Smooth muscle cell (in vitro differentiated cells): ENCODE measurements around the gene SETD1A. TPM values are rescaled to one million over a fixed set of nuclear protein-coding genes. Genes with fewer than 3 reads are reported as not detected.

Experiments used
- DNase-seq: peaks from one replicate; lab custom pipeline; 2025; ENCODE audit not compliant: unreplicated experiment; lab: John Stamatoyannopoulos, UW
- H2AFZ ChIP-seq: fragments of 200-600 bp; sonication (generic); 2 replicates; pipeline ENCODE4 v1.6.0; 2016; ENCODE audit warnings: antibody characterized with exemption, low read depth, mild to moderate bottlenecking
- H3F3A ChIP-seq: fragments of 200-600 bp; sonication (generic); 2 replicates; pipeline ENCODE4 v1.6.0; 2017; ENCODE audit warnings: antibody characterized with exemption, low read depth
- H3K27ac ChIP-seq: fragments of 200-600 bp; sonication (generic); 2 replicates; pipeline ENCODE4 v1.5.1; 2016; ENCODE audit warnings: low read depth, mild to moderate bottlenecking
- H3K27me3 ChIP-seq: fragments of 200-600 bp; sonication (generic); 2 replicates; pipeline ENCODE4 v1.6.1; 2016; ENCODE audit warnings: low read depth, mild to moderate bottlenecking
- H3K36me3 ChIP-seq: fragments of 200-600 bp; sonication (generic); 2 replicates; pipeline ENCODE4 v1.5.1; 2016; ENCODE audit warnings: low read depth
- H3K4me1 ChIP-seq: fragments of 200-600 bp; sonication (generic); 2 replicates; pipeline ENCODE4 v1.5.1; 2016; ENCODE audit warnings: low read depth
- H3K4me2 ChIP-seq: fragments of 200-600 bp; sonication (generic); 2 replicates; pipeline ENCODE4 v1.6.0; 2016; ENCODE audit warnings: mild to moderate bottlenecking
- H3K4me3 ChIP-seq: fragments of 200-600 bp; sonication (generic); 2 replicates; pipeline ENCODE4 v1.5.1; 2016; ENCODE audit warnings: mild to moderate bottlenecking
- H3K79me2 ChIP-seq: fragments of 200-600 bp; sonication (generic); 2 replicates; pipeline ENCODE4 v1.6.0; 2016; ENCODE audit warnings: low read depth, mild to moderate bottlenecking
- H3K9ac ChIP-seq: fragments of 200-600 bp; sonication (generic); 2 replicates; pipeline ENCODE4 v1.6.0; 2016; ENCODE audit warnings: low read depth
- H3K9me3 ChIP-seq: fragments of 200-600 bp; sonication (generic); replicated peaks from 2 replicates; pipeline ENCODE4 v1.5.1; 2016; ENCODE audit warnings: low read depth
- H4K20me1 ChIP-seq: fragments of 200-600 bp; sonication (generic); 2 replicates; pipeline ENCODE4 v1.6.0; 2016; ENCODE audit warnings: low read depth
- CTCF ChIP-seq: fragments of 200-600 bp; sonication (generic); IDR thresholded peaks from 2 replicates; pipeline ENCODE4 v1.5.1; 2017; ENCODE audit warnings: borderline replicate concordance, mild to moderate bottlenecking, antibody characterized with exemption; ENCODE audit not compliant: insufficient read depth, poor library complexity, severe bottlenecking
- WGBS: methylation state at CpG from one replicate; pipeline ENCODE4 v1.1.7; 2016; ENCODE audit warnings: low lambda C conversion rate; 5-methylcytosine and 5-hydroxymethylcytosine counted together
- polyA plus RNA-seq: library from polyadenylated mRNA; unstranded; fragments of >200 nt; fragmentation: Nextera tagmentation; extraction: Ambion mirVana; gene quantifications from 2 replicates; pipeline ENCODE4 v1.2.1, GENCODE V29; 2016
- total RNA-seq: library from RNA; depleted of rRNA; stranded (reverse); fragments of >200 nt; gene quantifications from 2 replicates; pipeline ENCODE4 v1.2.3, GENCODE V29; 2014

The SETD1A gene
- total and polyA plus RNA-seq, 2 experiments from 2014 or later: 1.2 to 2.9 TPM

- Histone ChIP-seq H3K9me3 (no peaks in the 10 kb centered on the region), H3K9ac (no peak overlapping the region), H3F3A (no peaks in the 10 kb centered on the region), H3K79me2 (peaks cover 3% of the 10 kb centered on the region), H3K27ac (no peak overlapping the region), H3K4me2 (no peak overlapping the region), H2AFZ (no peak overlapping the region), H3K4me1 (peaks cover 10% of the 10 kb centered on the region), H4K20me1 (peaks cover 12% of the 10 kb centered on the region), H3K36me3 (no peaks in the 10 kb centered on the region), H3K4me3 (no peak overlapping the region), H3K27me3 (no peaks in the 10 kb centered on the region)
- no peak for TF ChIP-seq CTCF
- DNase-seq: no peak
- WGBS: 97% methylated on average over 26 of the region's 26 CpGs
Measured at GRCh38 chr16:30925632-30925987, 31.9 kb upstream of the SETD1A start.

DNA sequence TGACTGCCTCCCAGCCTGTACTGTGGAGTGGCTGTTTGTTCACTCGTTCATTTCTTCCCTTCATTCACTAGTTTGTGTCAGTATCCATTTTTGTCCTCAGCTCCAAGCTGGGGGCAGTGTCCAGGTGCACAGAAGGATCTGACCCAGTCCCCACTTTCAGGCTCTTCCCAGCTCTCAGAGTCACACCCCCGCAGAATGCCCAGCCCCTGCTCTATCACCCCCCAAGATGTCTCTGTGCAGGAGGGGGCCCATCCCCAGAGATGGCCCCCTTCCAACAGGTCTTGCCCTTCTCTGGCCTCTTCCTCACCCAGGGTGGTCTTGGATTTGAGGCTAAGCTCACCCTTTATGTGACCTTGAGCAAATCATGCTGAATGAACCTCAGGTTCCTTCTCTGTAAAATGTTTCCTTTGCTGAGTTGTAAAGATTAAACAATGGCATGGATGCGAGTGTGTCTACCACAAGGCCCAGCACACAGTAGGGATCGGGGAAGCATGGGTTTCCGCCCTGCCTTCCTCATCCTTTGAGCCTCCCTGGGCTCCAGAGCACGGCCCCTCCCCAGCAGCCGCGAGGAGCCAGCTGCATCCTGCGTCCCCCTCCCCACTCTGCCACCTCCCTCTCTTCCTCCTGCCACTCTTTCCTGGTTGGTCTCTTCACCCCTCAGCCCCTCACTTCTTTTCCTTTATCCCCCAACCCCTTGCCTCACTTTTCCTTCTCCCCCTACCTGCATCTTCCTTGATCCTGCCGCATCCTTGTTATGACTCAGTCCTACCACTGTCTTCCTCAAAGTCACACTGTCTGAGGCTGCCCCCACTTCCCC lies 31.4 kb upstream of the SETD1A start:
- Histone ChIP-seq H3K27ac (no peak overlapping the region), H3K9me3 (no peaks in the 10 kb centered on the region), H3K27me3 (no peaks in the 10 kb centered on the region), H3K9ac (no peak overlapping the region), H3K4me2 (no peak overlapping the region), H4K20me1 (peaks cover 12% of the 10 kb centered on the region), H2AFZ (no peak overlapping the region), H3K4me1 (peaks cover 10% of the 10 kb centered on the region), H3K79me2 (peaks cover 3% of the 10 kb centered on the region), H3F3A (no peaks in the 10 kb centered on the region), H3K36me3 (no peaks in the 10 kb centered on the region), H3K4me3 (no peak overlapping the region)
- no peak for DNase-seq
- TF ChIP-seq CTCF: no peak
- 76% methylated on average over 10 of the region's 10 CpGs for WGBS

DNA sequence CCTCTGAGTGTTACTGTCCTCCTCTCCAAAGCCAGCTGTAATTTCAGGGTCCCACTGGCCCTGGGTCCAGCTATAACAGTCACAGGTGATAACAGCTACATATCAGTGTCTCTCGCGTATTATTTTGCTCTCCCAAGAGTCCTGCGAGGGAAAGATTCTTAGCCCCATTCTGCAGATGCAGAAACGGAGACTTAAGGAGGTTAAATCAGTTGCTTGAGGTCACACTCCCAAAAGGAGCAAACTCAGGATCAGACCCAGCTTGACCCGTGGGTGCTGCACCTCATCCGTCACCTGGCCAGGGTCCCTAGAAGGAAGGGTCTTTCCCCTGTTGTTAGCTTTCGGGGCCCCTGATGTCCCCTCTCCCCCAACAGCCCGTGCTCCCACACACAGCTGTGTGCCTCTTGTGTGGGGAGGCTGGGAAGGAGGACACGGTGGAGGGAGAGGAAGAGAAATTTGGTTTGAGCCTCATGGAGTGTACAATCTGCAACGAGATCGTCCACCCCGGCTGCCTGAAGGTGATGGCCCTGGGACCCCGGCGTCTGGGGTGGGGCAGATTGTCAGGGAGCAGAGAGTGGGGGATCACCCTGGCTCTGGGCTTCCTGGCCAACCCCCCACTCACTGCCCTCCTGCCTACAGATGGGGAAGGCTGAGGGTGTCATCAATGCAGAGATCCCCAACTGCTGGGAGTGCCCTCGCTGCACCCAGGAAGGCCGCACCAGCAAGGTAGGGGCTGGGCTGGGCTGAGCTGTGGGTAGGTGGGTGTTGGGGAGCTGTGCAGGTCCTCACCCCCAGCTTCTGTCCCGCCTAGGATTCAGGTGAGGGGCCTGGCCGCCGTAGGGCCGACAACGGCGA lies 30.4 kb upstream of the SETD1A start:
- no peak for TF ChIP-seq CTCF
- no peak overlapping the region for H3K27ac ChIP-seq

More for the DNA sequence above, 30.4 kb upstream of the SETD1A start:
- Histone ChIP-seq H2AFZ (no peak overlapping the region), H3K9ac (no peak overlapping the region), H3K4me3 (no peak overlapping the region), H4K20me1 (peaks cover 12% of the 10 kb centered on the region), H3K79me2 (peaks cover 3% of the 10 kb centered on the region), H3K27me3 (no peaks in the 10 kb centered on the region), H3K9me3 (no peaks in the 10 kb centered on the region), H3K4me1 (peaks cover 10% of the 10 kb centered on the region), H3K36me3 (no peaks in the 10 kb centered on the region), H3K4me2 (no peak overlapping the region), H3F3A (no peaks in the 10 kb centered on the region)
- 97% methylated on average over 22 of the region's 22 CpGs for WGBS
- no peak for DNase-seq
